GM21723 (cell line): ENCODE results near the gene RGS17.
"Not testable (repeated sequence)": the region's sequence is repeated elsewhere in the genome, so short reads cannot be mapped to it uniquely, and the experiment has no call there.

Experiments used
- ATAC-seq: cut with Tn5 transposase; IDR thresholded peaks from one replicate; pipeline ENCODE4 v1.9.1; 2021; ENCODE audit warnings: mild to moderate bottlenecking, moderate library complexity; ENCODE audit not compliant: unreplicated experiment

RGS17 gene

DNA sequence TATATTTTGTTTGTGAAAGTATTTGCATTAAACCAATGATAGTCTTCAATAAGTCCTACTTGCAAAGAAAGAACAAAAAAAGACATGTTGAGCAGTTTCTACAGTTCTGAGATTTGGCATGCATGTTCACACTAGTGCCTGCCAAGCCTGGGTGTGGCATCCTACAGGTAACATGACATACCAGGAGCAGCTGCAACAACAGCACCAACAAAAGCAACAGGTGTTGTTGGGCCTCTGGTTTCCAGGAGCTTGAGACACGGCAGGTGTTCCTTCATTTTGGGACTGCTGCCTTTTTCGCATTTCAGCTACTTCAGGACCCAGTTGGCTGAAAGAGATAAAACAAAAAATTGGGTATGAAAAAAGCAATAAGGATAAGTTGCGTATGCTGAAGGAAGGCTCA lies 87.4 kb downstream of the RGS17 start:
- ATAC-seq, result no peak

DNA sequence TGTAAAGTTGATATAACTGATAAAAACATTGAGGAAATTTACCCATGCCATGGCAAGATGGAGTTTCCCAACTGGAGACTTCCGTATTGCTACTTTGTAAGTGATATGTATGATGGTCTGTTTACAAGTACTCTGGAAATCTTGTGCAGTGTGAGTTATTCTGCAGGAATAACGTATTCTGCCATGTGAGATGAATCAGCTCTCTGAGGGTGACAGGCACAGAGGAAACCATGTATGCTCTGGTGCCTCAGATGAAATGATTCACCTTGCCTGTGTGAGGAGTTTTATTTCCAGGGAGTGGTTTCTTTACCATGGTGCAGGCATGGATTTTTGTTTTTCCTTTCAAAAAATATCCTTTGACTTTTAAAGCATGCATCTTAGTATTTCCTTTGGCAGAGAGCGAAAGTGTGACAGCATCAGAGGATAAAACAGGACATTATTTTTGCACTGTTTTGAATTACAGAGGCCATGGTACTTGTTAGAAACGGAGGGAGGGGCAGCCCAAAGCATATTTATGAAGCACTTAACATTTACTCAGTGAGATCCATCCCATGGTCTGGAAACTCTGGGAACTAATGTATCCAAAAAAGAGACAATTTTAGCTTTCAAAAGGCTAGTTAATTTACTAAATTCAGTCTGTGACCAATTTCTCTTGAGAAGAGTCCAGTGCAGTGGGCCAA lies 92.6 kb downstream of the RGS17 start:
- no peak for ATAC-seq

DNA sequence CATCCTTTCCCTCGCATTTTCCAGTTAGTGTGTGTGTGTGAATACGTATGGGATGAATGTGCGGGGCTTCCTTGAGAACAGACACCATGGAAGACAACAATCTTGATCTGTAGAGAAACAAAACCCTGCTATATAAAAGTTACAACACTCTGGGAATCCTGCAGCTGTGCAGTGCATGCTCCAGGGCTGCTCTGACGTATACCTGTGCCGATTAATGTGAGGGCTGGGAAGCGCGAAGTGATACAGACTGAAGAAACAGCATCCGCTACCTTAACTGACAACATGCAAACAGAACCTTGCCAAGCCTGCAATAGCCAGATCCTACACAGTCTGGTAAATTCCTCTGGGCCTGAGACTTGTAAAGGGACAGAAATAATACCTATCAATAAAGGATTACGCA lies 96.9 kb downstream of the RGS17 start:
- no peak for ATAC-seq

DNA sequence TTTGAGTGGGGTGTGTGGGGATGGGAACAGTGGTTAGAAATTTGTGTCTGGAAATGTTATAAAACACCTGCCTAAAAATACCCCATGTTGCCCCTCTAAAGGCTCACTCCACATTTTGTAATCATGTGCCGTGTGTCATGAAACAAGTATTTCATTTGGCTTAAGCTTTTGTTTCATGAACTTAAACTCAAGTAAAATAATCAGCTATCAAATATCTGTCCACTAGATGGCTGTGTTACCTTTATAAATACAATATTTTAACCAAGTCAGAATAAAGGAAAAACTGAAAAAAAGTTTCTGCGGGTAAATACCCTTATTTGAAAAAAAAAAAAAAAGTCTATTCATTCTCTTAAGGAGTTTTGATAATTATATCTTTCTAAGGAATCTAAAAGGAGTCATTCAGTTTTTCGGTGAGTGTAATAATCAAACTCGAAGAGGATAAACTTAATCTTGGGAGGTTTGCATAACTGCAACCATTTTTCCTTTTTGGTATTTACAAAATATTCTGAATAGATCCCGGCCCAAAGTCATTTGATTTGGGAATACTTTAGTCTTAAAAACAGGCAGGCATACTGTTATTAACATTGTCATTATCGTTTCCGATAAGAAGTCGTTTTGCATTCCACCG lies 98.7 kb downstream of the RGS17 start:
- no peak for ATAC-seq

DNA sequence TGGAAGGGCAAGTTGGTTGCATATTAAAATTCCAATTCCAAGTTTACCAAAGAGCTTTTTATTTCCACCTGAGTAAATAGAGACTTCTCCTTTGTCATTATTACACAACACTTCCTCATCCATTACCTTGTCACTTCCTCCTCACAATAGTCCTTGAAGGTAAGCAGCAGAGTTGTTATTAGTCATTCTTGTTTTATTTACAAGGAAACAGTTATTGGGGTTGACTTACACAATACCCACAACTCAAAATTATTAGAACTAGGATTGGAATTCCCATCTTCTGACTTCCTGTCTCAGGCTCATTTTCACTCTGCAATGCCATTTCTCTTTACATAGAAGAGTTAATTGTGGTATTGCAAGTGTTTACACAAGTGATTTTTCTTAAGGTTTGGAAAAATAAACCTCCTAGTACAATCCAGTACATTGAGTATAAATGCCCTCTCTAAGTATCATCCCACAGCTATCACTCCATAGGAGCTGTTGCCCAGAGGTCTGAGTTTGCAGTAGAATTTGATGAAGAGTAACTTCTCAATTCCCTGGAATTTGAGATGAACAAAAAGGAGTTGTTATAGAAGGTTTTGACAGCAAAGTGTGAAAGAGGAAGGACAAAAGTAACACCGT lies 99.6 kb downstream of the RGS17 start:
- ATAC-seq, result no peak

DNA sequence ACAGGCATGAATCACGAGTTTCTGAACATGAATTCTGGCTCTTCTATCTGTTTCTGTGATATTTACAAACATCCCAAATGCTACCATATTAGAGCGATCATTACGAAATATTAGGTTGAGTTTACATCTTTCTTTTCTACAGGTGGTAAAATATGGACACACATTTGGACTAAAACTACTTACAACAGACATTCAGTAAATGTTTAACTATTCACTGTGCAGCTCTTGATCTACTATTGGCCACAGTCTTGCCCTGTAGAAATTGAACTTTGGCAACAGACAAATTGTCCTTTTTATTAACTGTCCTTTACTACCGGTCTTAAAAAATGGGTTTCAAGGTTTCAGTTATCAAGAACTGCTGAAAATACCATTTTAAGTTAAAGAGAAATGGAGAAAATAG lies 102.1 kb downstream of the RGS17 start:
- no peak for ATAC-seq

DNA sequence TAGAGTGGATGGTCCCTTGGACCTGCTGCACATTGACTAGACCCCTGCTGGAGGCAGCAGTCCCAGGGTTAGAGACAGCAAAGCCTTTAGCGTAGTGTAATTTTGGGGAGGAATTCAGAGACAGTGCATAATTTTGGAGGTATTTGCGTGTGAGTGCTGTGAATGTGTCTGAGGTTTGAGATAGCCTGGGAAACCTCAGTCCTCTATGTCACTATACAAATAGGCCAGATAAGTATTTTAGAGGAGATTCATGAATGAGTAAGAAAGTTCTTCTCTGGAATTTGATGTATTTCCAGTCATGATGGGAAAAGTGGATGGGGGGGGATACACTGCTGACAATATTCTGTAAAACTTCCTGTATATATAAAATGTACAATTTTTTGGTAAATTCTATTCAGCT lies 102.8 kb downstream of the RGS17 start:
- ATAC-seq, result no peak

DNA sequence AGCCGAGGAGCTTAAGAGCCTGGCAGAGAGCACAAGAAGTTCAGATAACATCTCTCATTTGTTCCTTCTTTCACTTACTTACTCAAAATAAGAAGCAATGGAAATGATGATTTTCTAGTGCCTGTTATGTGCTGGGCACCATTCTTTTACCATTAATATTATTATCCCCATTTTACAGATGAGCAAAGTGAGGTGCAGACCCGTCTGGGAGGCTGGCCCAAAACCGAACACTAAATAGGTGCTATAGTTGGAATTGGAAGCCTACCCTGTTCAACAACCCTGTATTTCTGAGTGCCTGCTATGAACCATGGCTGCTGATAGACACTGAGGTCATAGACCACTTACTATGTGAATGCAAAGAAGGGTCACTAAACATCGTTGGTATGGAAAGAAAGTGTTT lies 103.6 kb downstream of the RGS17 start:
- no peak for ATAC-seq

DNA sequence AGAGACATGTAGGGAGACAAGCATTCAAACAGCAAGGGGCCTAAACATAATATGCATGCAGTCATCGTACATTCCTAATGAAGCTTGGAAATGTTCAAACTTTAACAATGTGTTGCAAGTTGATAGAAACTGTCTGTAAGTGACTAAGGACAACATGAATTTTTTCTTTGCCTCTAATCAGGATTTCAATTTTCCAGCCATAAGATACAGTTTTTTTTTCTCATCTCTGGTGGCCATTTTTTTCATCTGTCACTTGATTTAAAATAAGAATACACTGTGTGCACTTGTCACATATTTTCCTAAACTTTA lies 106.4 kb downstream of the RGS17 start:
- peak; percentile 13 for ATAC-seq

DNA sequence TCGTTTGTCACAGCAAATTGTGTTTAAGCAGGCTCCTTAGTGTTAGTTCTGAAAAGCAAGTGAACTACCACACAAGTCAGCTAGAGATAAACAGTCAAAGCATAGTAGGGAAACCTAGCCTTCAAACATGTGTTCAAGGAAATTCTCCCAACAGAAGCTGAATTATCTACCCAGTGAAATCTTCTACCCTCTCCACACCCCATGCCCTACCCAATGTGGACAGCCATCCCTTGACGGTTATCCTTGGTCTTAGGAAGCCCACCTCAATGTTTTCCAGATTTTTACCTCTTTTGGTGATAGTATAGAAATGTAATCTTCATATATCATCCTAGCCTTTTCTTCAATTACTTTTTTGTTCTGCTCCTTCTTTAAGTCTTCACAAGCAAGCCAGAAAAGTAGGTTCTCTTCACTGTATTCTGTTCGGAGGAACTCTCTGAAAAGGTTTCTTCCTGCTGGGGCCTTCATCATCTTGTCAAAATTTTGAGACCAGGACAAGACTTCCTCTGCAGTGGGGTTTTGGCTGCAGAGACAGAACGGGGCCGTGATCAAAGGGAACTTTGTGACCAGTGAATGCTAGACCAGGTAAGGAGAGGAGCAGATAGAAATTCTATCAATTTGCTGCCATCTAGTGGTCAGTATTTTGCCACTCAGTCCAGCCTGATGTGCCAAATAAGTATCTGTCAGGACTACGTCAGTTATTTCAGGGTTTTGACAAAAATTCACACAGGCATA lies 106.9 kb downstream of the RGS17 start:
- peak; percentile 100 for ATAC-seq

DNA sequence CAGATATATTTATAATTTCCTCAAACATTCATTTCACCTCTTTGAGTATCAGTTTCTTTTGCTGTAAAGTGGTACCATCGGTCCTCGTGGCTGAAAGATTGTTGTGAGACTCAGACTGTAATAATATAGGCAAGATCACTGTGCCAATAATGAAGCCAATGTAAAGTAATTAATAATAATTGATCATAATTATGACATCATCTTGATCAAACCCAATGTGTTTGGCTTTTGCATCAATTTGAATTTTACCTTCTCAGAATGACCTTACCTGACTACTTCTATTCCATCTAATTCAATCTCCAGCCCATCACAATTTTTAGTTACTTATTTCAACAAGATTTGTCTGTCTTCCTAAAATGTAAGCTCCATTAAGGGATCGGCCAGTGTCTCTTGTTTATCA lies 112.7 kb downstream of the RGS17 start:
- no peak for ATAC-seq

DNA sequence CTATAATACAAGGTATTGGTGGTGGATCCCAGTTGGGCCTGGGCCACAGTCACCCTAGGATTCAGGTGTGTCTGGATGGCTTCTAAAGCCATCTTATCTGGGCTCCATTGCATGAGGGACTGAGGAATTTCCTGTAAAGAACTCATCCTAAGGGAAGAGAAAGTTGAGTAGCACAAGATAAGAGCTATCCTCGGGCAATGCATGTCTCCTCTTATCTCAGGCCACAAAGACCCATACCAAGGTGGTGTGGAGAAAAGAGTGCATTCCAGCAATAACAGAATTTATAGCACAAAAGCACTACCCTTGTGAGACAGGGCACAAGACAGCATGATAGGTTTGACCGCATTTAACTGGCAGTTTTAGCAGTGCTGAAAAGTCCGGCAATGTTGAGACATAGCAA lies 114.2 kb downstream of the RGS17 start:
- ATAC-seq, result no peak

DNA sequence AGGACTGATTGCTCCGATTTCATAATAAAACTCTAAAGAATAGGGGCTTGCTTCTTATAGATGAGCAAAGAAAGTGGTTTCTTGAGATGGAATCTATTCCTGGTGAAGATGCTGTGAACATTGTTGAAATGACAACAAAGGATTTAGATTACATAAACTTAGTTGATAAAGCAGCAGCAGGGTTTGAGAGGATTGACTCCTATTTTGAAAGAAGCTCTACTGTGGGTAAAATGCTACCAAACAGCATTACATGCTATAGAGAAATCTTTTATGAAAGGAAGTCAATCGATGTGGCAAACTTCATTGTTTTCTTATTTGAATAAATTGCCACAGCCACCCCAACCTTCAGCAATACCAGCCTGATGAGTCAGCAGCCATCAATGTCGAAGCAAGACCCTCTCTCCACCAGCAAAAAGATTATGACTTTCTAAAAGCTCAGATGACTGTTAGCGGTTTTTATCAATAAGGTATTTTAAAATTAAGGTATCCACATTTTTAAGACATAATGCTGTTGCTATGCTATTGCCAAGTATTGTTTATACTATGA lies 115.9 kb downstream of the RGS17 start:
- no peak for ATAC-seq

DNA sequence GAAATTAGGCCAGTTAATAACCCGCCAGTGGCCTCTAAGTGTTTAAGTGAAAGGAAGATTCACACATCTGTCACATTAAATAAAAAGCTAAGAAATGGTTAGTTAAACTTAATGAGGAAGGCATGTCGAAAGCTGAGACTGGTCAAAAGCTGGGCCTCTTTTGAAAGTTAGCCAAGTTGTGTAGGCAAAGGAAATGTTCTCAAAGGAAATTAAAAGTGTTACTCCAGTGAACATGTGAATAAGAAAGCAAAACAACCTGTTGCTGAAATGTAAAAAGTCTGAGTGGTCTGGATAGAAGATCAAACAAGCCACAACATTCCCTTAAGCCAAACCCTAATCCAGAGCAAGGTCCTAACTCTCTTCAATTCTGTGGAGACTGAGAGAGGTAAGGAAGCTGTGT lies 117.6 kb downstream of the RGS17 start:
- ATAC-seq, result no peak

DNA sequence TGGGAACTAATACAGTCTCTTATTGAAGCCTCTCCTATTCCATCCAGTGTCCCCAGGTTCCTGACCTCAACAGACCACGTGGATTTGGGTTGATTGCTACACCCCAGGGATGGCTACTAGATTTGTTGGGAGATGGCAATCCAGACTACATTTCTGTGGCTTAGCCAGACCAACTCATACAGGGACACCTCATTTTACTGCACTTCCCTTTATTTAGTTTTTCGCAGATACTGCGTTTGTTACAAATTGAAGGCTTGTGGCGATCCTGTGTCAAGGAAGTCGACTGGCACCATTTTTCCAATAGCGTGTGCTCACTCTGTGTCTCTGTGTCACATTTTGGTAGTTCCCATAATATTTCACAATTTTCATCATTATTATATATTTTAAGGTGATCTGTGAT lies 118.2 kb downstream of the RGS17 start:
- ATAC-seq, result no peak

DNA sequence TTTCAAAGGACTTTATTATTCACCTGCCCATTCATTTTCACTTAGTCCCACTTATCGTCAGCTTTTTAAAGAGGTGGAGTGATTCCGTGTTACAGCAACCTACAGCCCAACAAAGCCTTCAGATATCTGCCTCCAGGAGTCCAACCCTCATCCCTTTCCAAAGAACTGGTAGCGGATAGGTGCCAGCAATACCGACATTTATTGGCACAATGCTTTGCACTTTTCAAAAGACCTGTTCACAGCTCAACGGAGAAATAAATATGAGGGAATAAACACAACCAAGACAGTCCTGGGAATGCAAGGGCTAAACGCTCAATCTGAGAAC lies 127.8 kb downstream of the RGS17 start:
- ATAC-seq, result peak; percentile 5

DNA sequence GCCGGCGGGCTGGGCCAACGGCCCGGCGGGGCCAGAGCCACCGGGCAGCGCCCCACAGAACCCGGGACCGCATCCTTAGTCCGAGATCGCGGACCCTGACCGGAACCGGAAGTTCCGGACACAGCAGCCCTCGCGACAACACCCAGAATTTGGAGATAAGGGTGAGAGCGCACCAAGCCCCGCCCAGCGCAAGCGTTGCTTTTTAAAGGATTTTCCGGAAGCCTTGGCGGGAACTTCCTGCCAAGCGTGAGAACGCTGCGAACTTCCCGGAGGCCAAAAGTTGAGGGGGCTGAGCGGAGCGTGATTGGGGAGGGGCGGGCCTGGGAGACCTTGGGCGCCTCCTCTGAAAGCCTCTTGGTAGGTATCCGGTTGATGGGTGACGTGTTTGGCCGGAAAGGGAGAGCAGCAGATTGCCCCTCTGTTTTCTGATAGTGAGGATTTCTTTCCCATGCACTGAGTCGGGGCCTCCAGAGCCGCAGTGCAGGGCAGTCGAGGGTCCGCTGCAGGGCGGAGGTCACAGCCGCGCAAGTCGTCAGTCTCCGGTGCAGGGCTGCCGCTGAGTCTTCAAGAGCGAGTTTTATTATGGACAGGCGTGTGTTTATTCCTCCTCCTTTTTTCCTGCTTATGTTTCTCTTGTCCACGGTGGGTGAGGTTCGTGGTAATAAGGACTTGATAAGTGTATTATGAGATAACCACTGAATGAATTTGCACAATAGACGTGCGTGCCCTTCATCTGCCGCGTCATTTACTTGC lies 128.3 kb downstream of the RGS17 start, which contains the start of gene MTRF1L:
MTRF1L (minus strand) TSS at position 97 of the 753 bp plus-strand sequence; CDS start at position 73, 24 bp downstream.
- ATAC-seq, result peak; percentile 92

DNA sequence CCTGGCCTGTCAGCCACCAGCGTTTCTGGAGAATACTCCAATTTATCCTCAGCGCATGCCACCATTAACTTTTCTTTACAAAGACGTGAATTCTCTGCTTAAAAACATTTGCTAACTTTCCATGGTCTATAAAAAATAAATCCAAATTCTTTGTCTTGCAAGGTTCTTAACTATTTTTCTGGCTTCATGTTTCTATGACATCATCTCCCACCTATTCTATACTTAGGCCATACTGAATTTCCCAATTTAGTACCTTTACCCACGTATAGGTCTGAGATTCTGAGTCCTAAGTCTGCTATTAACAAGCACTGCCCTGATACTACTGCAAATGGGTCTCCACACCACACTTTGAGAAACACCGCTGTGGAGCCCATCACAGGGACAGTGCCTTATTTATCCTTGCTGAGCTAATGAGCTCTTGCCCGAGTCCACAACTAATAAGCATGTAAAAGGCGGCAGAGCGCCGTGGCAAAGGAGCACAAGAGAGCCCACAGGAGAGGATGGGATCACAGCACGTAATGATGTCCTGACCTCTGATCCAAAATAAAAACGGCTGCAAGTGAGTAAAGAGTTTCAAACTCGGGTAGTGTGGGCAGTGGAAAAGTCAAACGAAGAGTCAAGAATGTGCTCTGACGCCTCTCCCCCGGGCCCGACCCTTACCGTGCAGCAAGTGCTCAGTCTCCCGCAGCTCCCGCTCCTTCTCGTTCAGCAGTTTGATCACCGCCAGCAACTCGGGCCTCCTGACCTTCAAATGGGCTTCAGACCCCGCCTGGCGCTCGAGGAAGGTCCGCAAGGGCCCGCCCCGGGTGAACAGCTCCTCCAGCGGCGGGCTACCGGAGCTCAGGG lies 129.1 kb downstream of the RGS17 start:
- ATAC-seq, result peak; percentile 35

DNA sequence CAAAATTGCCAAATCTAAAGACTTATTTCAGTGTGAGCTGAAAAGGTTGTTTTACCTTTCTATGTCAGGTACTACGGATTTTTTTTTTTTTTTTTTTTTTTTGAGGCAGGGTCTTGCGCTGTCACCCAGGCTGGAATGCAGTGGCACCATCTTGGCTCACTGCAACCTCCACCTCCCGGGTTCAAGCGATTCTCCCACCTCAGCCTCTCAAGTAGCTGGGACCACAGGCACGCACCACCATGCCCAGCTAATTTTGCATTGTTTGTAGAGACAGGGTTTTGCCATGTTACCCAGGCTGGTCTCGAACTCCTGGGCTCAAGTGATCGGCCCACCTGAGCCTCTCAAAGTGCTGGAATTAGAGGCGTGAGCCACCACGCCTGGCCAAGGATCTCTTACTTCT lies 130.3 kb downstream of the RGS17 start:
- ATAC-seq, result not testable (repeated sequence)

DNA sequence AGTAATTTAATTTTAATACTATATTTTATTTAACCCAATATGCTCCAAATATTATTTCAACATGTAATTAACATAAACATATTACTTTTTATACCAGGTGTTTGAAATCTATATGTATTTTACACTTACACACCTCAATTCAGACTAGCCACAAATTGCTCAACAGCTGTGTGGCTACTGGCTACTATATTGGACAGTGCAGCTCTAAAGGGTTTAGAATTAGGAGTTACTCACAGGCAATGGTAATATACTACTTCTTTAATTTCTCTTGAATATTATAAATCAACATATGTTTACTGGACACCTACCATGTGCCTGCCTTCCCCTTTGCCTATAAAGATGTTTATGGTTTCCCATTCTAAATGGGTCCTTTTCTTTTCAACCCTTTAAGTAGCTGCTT lies 130.8 kb downstream of the RGS17 start:
- ATAC-seq, result no peak
